GM19023 (cell line): ENCODE data around the gene TMIGD2.

ENCODE experiments used
- ATAC-seq: cut with Tn5 transposase; IDR thresholded peaks from one replicate; pipeline ENCODE4 v1.9.1; 2021; ENCODE audit warnings: mild to moderate bottlenecking, moderate library complexity; ENCODE audit not compliant: unreplicated experiment

The TMIGD2 gene

GRCh38 chr19:4327252-4327876 lies 25.2 kb upstream of the TMIGD2 start:
- ATAC-seq: no peak

- ATAC-seq: no peak
Observed at GRCh38 chr19:4326837-4327251, 24.7 kb upstream of the TMIGD2 start.

GRCh38 chr19:4326215-4326836 lies 24.1 kb upstream of the TMIGD2 start:
- no peak for ATAC-seq

- ATAC-seq: no peak
Observed at GRCh38 chr19:4324228-4324627, 22.0 kb upstream of the TMIGD2 start.

GRCh38 chr19:4323692-4324091 lies 21.5 kb upstream of the TMIGD2 start:
- no peak for ATAC-seq

GRCh38 chr19:4322942-4323665 lies 20.9 kb upstream of the TMIGD2 start:
- ATAC-seq: no peak

- ATAC-seq: no peak
Observed at GRCh38 chr19:4320419-4320818, 18.2 kb upstream of the TMIGD2 start.

GRCh38 chr19:4319067-4319718 lies 17.0 kb upstream of the TMIGD2 start:
- ATAC-seq: no peak

GRCh38 chr19:4318460-4318859 lies 16.3 kb upstream of the TMIGD2 start:
- ATAC-seq: no peak

- no peak for ATAC-seq
Observed at GRCh38 chr19:4316956-4317355, 14.8 kb upstream of the TMIGD2 start.

GRCh38 chr19:4313847-4314490 lies 11.8 kb upstream of the TMIGD2 start:
- ATAC-seq: no peak

- ATAC-seq: no peak
Observed at GRCh38 chr19:4310247-4311121, 8.3 kb upstream of the TMIGD2 start.

GRCh38 chr19:4305659-4306058 lies 3.5 kb upstream of the TMIGD2 start:
- no peak for ATAC-seq

GRCh38 chr19:4305257-4305612 lies 3.0 kb upstream of the TMIGD2 start:
- no peak for ATAC-seq

GRCh38 chr19:4304538-4305256 lies 2.5 kb upstream of the TMIGD2 start, which contains the start of gene FSD1:
FSD1 (plus strand) TSS chr19:4304598; CDS start chr19:4304747, 149 bp downstream.
- no peak for ATAC-seq

- ATAC-seq: no peak
Observed at GRCh38 chr19:4303819-4304537, 1.8 kb upstream of the TMIGD2 start.

- ATAC-seq: no peak
Observed at GRCh38 chr19:4301590-4302242, 473 bp downstream of the TMIGD2 start.

- no peak for ATAC-seq
Observed at GRCh38 chr19:4300589-4300988, 1.6 kb downstream of the TMIGD2 start.
